ENCODE results near the gene PRKG1.

DNA sequence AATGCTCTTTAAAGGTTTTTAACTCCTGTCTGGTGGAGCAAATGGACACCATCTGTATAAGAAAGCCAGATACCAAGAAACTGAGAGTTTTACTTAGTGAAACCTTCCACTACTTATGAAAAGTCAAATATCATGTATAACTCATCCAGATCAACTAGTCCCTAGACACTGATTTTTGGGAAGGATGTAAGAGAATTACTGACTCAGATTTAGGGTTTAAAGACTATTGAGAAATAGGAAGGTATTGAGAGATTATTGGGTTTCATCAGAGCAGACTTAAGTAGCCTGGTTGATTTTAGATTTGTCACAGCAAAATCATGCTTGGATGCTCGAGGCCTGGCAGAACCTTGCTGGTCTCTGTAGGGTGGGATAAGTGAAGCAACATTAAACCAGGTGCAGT is 622.0 kb downstream of the PRKG1 start:
- TF ChIP-seq POLR2A (IDR thresholded peaks at IDR 0.05; ENCODE audit: low read depth) (no peak), POLR2AphosphoS5 (IDR thresholded peaks at IDR 0.05) (no peak)
- TF ChIP-seq, protein P1, sequence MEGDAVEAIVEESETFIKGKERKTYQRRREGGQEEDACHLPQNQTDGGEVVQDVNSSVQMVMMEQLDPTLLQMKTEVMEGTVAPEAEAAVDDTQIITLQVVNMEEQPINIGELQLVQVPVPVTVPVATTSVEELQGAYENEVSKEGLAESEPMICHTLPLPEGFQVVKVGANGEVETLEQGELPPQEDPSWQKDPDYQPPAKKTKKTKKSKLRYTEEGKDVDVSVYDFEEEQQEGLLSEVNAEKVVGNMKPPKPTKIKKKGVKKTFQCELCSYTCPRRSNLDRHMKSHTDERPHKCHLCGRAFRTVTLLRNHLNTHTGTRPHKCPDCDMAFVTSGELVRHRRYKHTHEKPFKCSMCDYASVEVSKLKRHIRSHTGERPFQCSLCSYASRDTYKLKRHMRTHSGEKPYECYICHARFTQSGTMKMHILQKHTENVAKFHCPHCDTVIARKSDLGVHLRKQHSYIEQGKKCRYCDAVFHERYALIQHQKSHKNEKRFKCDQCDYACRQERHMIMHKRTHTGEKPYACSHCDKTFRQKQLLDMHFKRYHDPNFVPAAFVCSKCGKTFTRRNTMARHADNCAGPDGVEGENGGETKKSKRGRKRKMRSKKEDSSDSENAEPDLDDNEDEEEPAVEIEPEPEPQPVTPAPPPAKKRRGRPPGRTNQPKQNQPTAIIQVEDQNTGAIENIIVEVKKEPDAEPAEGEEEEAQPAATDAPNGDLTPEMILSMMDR (IDR thresholded peaks at IDR 0.05) = no peak

All from esophagus muscularis mucosa (tissue), 3 donors.